A549 (cell line): Measurements from ENCODE around the gene LYAR. TPM values are rescaled to one million over a fixed set of nuclear protein-coding genes. Genes with fewer than 3 reads are reported as not detected.

ENCODE experiments used
- ATAC-seq, 2 experiments: fragments of 200-7000 bp in 1 of 2; fragments of >200 bp in 1 of 2; cut with Nextera tagmentation in 1 of 2; cut with Tn5 transposase in 1 of 2; 3 replicates each; pipeline versions ENCODE4 v1.8.0 to v1.9.1; 2018 to 2020; ENCODE audit warnings: mild to moderate bottlenecking in 1 of 2, moderate library complexity in 1 of 2
- CTCF ChIA-PET: fragments of 300-600 bp; sonication (Branson Sonifier 250); formaldehyde crosslinking; extraction: SDS; loops from one replicate; lab custom pipeline; 2021; ENCODE audit warnings: antibody characterized with exemption, inconsistent platforms; lab: Yijun Ruan, JAX
- POLR2A ChIA-PET: fragments of 350-600 bp; formaldehyde crosslinking; extraction: SDS; loops from one replicate; lab custom pipeline; 2021; ENCODE audit warnings: antibody characterized with exemption, inconsistent platforms; lab: Yijun Ruan, JAX
- DNase-seq, 2 experiments: peaks; one replicate each; pipeline versions ENCODE4 v3.0.0 to v3.0.0-alpha.2; 2011 to 2016; ENCODE audit warnings: low read depth in 1 of 2, low spot score in 1 of 2
- FAIRE-seq: peaks from 2 replicates; lab custom pipeline; 2011; peaks lifted over from hg19 to GRCh38; lab: Jason Lieb, UNC
- H3K27ac ChIP-seq, 2 experiments: fragments of >200 bp; sonication (Bioruptor Twin); formaldehyde crosslinking; 3 replicates each; pipeline ENCODE4 v1.5.1; 2016 to 2017
- H3K4me1 ChIP-seq: fragments of >200 bp; sonication (Bioruptor Twin); formaldehyde crosslinking; 3 replicates; pipeline ENCODE4 v1.6.1; 2016
- H3K4me2 ChIP-seq: fragments of >200 bp; sonication (Bioruptor Twin); formaldehyde crosslinking; 3 replicates; pipeline ENCODE4 v1.6.1; 2016
- H3K4me3 ChIP-seq: fragments of >200 bp; sonication (Bioruptor Twin); formaldehyde crosslinking; 3 replicates; pipeline ENCODE4 v1.5.1; 2016
- H3K9me3 ChIP-seq: fragments of >200 bp; sonication (Bioruptor Twin); formaldehyde crosslinking; 3 replicates; pipeline ENCODE4 v1.6.1; 2016
- ATOH8 ChIP-seq: fragments of 250-450 bp; sonication (Bioruptor Pico); IDR thresholded peaks from 2 replicates; pipeline ENCODE4 v1.5.0; 2020; ENCODE audit warnings: low read depth, mild to moderate bottlenecking, moderate library complexity
- BCL3 ChIP-seq: fragments of >200 bp; sonication (Bioruptor Twin); formaldehyde crosslinking; IDR thresholded peaks from 3 replicates; pipeline ENCODE4 v1.6.1; 2016
- CBX2 ChIP-seq: fragments of 200-600 bp; sonication (generic); IDR thresholded peaks from 2 replicates; pipeline ENCODE4 v1.6.1; 2016; ENCODE audit warnings: low read depth, mild to moderate bottlenecking, borderline replicate concordance
- CEBPB ChIP-seq, 2 experiments: fragments of >200 bp in 1 of 2; sonication (Bioruptor Twin) in 1 of 2; formaldehyde crosslinking in 1 of 2; IDR thresholded peaks; 2 replicates each; pipeline ENCODE4 v1.6.1; 2012 to 2016
- CHD4 ChIP-seq: fragments of 200-600 bp; sonication (generic); IDR thresholded peaks from 2 replicates; pipeline ENCODE4 v1.6.1; 2016; ENCODE audit warnings: antibody characterized with exemption, mild to moderate bottlenecking, borderline replicate concordance
- FOSL2 ChIP-seq, 2 experiments: fragments of 450-650 bp in 1 of 2; fragments of >200 bp in 1 of 2; sonication (Bioruptor Twin) in 1 of 2; formaldehyde crosslinking; IDR thresholded peaks; 2 replicates each; pipeline versions ENCODE4 v1.5.0 to v1.6.1; 2016 to 2020; ENCODE audit warnings: mild to moderate bottlenecking in 1 of 2, moderate library complexity in 1 of 2
- HES2 ChIP-seq: fragments of >200 bp; sonication (Bioruptor Twin); formaldehyde crosslinking; IDR thresholded peaks from 2 replicates; pipeline ENCODE4 v1.6.1; 2016
- HMGXB4 ChIP-seq: fragments of 250-450 bp; sonication (Bioruptor Pico); IDR thresholded peaks from 2 replicates; pipeline ENCODE4 v1.5.0; 2021; ENCODE audit warnings: mild to moderate bottlenecking, moderate library complexity, borderline replicate concordance
- HOXA7 ChIP-seq: fragments of 250-450 bp; sonication (Bioruptor Pico); IDR thresholded peaks from 2 replicates; pipeline ENCODE4 v1.5.0; 2020; ENCODE audit warnings: mild to moderate bottlenecking, moderate library complexity
- HOXB5 ChIP-seq: fragments of 250-450 bp; sonication (Bioruptor Pico); IDR thresholded peaks from 2 replicates; pipeline ENCODE4 v1.5.0; 2020; ENCODE audit warnings: mild to moderate bottlenecking, moderate library complexity
- KDM5A ChIP-seq: fragments of 200-600 bp; sonication (generic); IDR thresholded peaks from 2 replicates; pipeline ENCODE4 v1.6.1; 2016; ENCODE audit warnings: antibody characterized with exemption, mild to moderate bottlenecking
- POLR2AphosphoS2 ChIP-seq: conservative IDR thresholded peaks from 2 replicates; pipeline ENCODE4 v1.6.1; 2012; ENCODE audit warnings: low read length, improper control_type of control experiment, inconsistent platforms
- RARB ChIP-seq: fragments of 250-450 bp; sonication (Bioruptor Pico); IDR thresholded peaks from 2 replicates; pipeline ENCODE4 v1.8.0; 2021; ENCODE audit warnings: mild to moderate bottlenecking, moderate library complexity
- RCOR1 ChIP-seq: fragments of 150-350 bp; IDR thresholded peaks from 2 replicates; pipeline ENCODE4 v1.6.1; 2014; ENCODE audit warnings: antibody characterized with exemption, low read length, low read depth
- RNF2 ChIP-seq: fragments of 200-600 bp; sonication (generic); IDR thresholded peaks from 2 replicates; pipeline ENCODE4 v1.6.1; 2016; ENCODE audit warnings: low read depth, mild to moderate bottlenecking, antibody characterized with exemption, moderate library complexity, borderline replicate concordance
- SMC3 ChIP-seq: fragments of >200 bp; sonication (Bioruptor Twin); formaldehyde crosslinking; IDR thresholded peaks from 3 replicates; pipeline ENCODE4 v1.6.1; 2018; ENCODE audit warnings: inconsistent platforms
- USF2 ChIP-seq: fragments of 450-650 bp; IDR thresholded peaks from 2 replicates; pipeline ENCODE4 v1.6.1; 2014; ENCODE audit warnings: antibody characterized with exemption
- ZC3H11A ChIP-seq: fragments of 450-650 bp; IDR thresholded peaks from 2 replicates; pipeline ENCODE4 v1.6.1; 2014; ENCODE audit warnings: antibody characterized with exemption, mild to moderate bottlenecking
- WGBS: methylation state at CpG from one replicate; pipeline ENCODE4 v1.1.6; 2017; ENCODE audit errors: missing lambda C conversion rate; 5-methylcytosine and 5-hydroxymethylcytosine counted together
- polyA plus RNA-seq, 4 experiments: library from polyadenylated mRNA; depleted of rRNA in 3 of 4; stranded (reverse); fragments of >200 nt; fragmentation: RNase III in 1 of 4; extraction: RNeasy Plus Mini Kit Qiagen cat#74134 plus additional on column Dnase treatment in 1 of 4; gene quantifications; 2 replicates in 3 of 4; 3 replicates in 1 of 4; pipeline ENCODE4 v1.2.3, GENCODE V29; 2011 to 2017
- TF ChIP-seq, protein P1 (sequence below): IDR thresholded peaks from 2 replicates; pipeline ENCODE4 v1.6.1; 2012

Gene LYAR
- polyA plus RNA-seq, 2 of the 4 experiments (the other 2 are of a cell fraction) = 20.5 to 28.1 TPM

DNA sequence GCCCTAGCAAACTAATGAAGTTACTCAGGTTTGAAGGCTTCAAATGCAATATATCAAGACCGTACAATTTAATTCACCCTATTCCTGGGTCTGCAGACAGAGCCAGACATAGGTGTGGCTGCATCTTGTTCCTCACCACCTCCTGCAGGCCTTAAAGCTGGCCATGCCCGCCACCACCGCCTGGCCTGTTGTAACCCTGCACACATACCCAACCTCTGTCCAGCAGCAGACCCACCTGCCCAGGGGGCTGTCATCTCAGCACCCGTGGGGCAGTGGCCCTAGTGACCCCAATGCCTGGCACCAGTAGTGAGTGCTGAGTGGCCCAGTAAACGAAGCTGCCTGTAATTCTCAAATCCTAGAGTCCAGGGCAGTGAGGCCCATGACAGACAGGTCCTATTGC, 40.8 kb upstream of the LYAR start:
- H3K27ac ChIP-seq = no peak overlapping the region
- no peak for DNase-seq
- 55% methylated on average over 2 of the region's 5 CpGs for WGBS
- TF ChIP-seq CEBPB (IDR thresholded peaks at IDR 0.05) (no peak), CBX2 (no peak), SMC3 (no peak), HOXA7 (no peak), ATOH8 (CRISPR knock-in tag) (no peak), RARB (CRISPR knock-in tag) (no peak), RNF2 (no peak), HMGXB4 (CRISPR knock-in tag) (no peak), CHD4 (no peak), BCL3 (no peak), HES2 (no peak)
- TF ChIP-seq, all 56 proteins: peak for 0
- POLR2A ChIA-PET = no interaction called here
- Histone ChIP-seq H3K9me3 (no peaks in the 10 kb centered on the region), H3K4me3 (no peak overlapping the region), H3K4me1 (no peaks in the 10 kb centered on the region), H3K4me2 (no peak overlapping the region)
- FAIRE-seq (no peak), ATAC-seq (no peak)
- CTCF ChIA-PET = interaction anchor here (0.8 kb wide), 1 partner anchor 71 kb away, joined by 6 read pairs; no protein-coding TSS in a partner anchor

DNA sequence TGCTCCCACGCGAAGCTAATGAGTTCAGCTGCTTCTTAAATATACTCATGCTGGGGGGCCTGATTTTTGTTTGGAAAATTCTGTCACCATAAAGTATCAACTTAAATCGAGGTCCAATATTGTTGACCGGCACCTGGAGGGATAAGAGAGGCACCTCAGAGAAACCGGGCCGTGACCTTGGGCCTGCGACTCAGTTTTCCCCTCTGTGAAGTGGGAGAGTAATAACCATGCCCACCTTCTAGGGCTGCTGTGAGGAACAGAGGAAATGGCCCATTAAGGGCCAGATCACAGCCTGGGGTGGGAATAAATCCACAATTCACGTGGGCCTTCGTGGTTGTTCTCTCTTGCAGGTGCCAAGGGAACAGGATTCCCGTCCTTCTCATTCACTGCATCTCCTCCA, 39.5 kb upstream of the LYAR start:
- WGBS = 67% methylated on average over 9 of the region's 10 CpGs
- DNase-seq (no peak), FAIRE-seq (no peak), ATAC-seq (no peak)
- TF ChIP-seq POLR2AphosphoS2 (no peak), FOSL2 (IDR thresholded peaks at IDR 0.05) (no peak), FOSL2 (CRISPR knock-in tag; IDR thresholded peaks at IDR 0.05) (no peak), KDM5A (no peak), RCOR1 (no peak), RARB (CRISPR knock-in tag) (no peak), CEBPB (IDR thresholded peaks at IDR 0.05) (no peak), ZC3H11A (no peak), HOXB5 (CRISPR knock-in tag) (no peak), USF2 (no peak)
- TF ChIP-seq, protein P1, sequence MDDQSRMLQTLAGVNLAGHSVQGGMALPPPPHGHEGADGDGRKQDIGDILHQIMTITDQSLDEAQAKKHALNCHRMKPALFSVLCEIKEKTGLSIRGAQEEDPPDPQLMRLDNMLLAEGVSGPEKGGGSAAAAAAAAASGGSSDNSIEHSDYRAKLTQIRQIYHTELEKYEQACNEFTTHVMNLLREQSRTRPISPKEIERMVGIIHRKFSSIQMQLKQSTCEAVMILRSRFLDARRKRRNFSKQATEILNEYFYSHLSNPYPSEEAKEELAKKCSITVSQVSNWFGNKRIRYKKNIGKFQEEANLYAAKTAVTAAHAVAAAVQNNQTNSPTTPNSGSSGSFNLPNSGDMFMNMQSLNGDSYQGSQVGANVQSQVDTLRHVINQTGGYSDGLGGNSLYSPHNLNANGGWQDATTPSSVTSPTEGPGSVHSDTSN = no peak
- Histone ChIP-seq H3K4me2 (no peak overlapping the region), H3K9me3 (no peaks in the 10 kb centered on the region), H3K27ac (no peak overlapping the region), H3K4me1 (no peaks in the 10 kb centered on the region), H3K4me3 (no peak overlapping the region)
- ChIA-PET CTCF (no interaction called here), POLR2A (no interaction called here)
